Tibial nerve (tissue), 4 donors: ENCODE data around the gene ACTR3C. TPM values are rescaled to one million over a fixed set of nuclear protein-coding genes. Genes with fewer than 3 reads are reported as not detected.
"Not testable (repeated sequence)": the region's sequence is repeated elsewhere in the genome, so short reads cannot be mapped to it uniquely, and the experiment has no call there.

Experiments used
- DNase-seq, 2 donors: peaks; one replicate each; pipeline ENCODE4 v3.0.0-alpha.2; 2019; ENCODE audit warnings: low spot score in 2 of 2
- H3K27ac ChIP-seq, 4 donors: fragments of 200-600 bp; sonication (generic) in 3 of 4; one replicate each; pipeline ENCODE4 v1.5.1; 2017 to 2019; ENCODE audit warnings: mild to moderate bottlenecking in 1 of 4
- H3K27me3 ChIP-seq, 2 donors: fragments of 200-600 bp; sonication (generic) in 1 of 2; one replicate each; pipeline versions ENCODE4 v1.5.1 to v1.6.0; 2017 to 2019
- H3K36me3 ChIP-seq, 3 donors: fragments of 200-600 bp; sonication (generic); one replicate each; pipeline ENCODE4 v1.5.1; 2018 to 2019
- H3K4me1 ChIP-seq, 4 donors: fragments of 200-600 bp; sonication (generic) in 3 of 4; one replicate each; pipeline ENCODE4 v1.5.1; 2017 to 2019
- H3K4me3 ChIP-seq, 4 donors: fragments of 200-600 bp; sonication (generic) in 3 of 4; one replicate each; pipeline ENCODE4 v1.5.1; 2017 to 2019; ENCODE audit warnings: mild to moderate bottlenecking in 1 of 4, moderate library complexity in 1 of 4
- H3K9me3 ChIP-seq, 4 donors: fragments of 200-600 bp; sonication (generic) in 3 of 4; one replicate each; pipeline ENCODE4 v1.5.1; 2017 to 2019
- CTCF ChIP-seq, 5 experiments: fragments of 200-600 bp in 3 of 5; fragments of 450-650 bp in 2 of 5; sonication (generic) in 3 of 5; IDR thresholded peaks; one replicate each; pipeline ENCODE4 v1.5.1; 2016 to 2019; ENCODE audit warnings: antibody characterized with exemption in 5 of 5, mild to moderate bottlenecking in 3 of 5, moderate library complexity in 2 of 5
- EP300 ChIP-seq, 2 donors: sonication (generic); formaldehyde crosslinking; IDR thresholded peaks; one replicate each; pipeline ENCODE4 v1.6.1; 2017; ENCODE audit warnings: antibody characterized with exemption in 2 of 2, mild to moderate bottlenecking in 1 of 2
- POLR2A ChIP-seq, 2 donors: fragments of 450-650 bp; IDR thresholded peaks; one replicate each; pipeline ENCODE4 v1.6.1; 2017; ENCODE audit warnings: antibody characterized with exemption in 2 of 2, mild to moderate bottlenecking in 2 of 2, moderate library complexity in 2 of 2
- WGBS, 2 donors: methylation state at CpG; one replicate each; pipeline ENCODE4 v1.1.5; 2018; 5-methylcytosine and 5-hydroxymethylcytosine counted together
- total RNA-seq, 4 donors: library from RNA; depleted of rRNA; stranded (reverse); fragments of >200 nt; gene quantifications; one replicate each; pipeline ENCODE4 v1.1.0, GENCODE V29; 2016

Gene ACTR3C
- total RNA-seq, 4 donors from 2014 or later: 0.44 to 2.3 (median 0.94) TPM

GRCh38 chr7:150314639-150315239 lies 8.6 kb downstream of the ACTR3C start:
- H3K4me1 ChIP-seq: no peaks in the 10 kb centered on the region
- no peak for TF ChIP-seq EP300 (IDR thresholded peaks at IDR 0.05)
- no peak for TF ChIP-seq POLR2A (IDR thresholded peaks at IDR 0.05)
- no peak for TF ChIP-seq CTCF (IDR thresholded peaks at IDR 0.05)
- H3K4me3 ChIP-seq: no peak overlapping the region
- DNase-seq: no peak
- 93 to 95% methylated on average over 5 of the region's 5 CpGs for WGBS, 2 donors
- H3K27me3 ChIP-seq: no peaks in the 10 kb centered on the region
- no peak overlapping the region for H3K27ac ChIP-seq
- no peaks in the 10 kb centered on the region for H3K36me3 ChIP-seq
- no peaks in the 10 kb centered on the region for H3K9me3 ChIP-seq

GRCh38 chr7:150313870-150314269 lies 9.5 kb downstream of the ACTR3C start:
- H3K27me3 ChIP-seq: no peaks in the 10 kb centered on the region
- no peaks in the 10 kb centered on the region for H3K4me1 ChIP-seq
- H3K9me3 ChIP-seq: no peaks in the 10 kb centered on the region
- no peak overlapping the region for H3K4me3 ChIP-seq
- H3K27ac ChIP-seq: no peak overlapping the region
- no peak for DNase-seq
- H3K36me3 ChIP-seq: no peaks in the 10 kb centered on the region
- 87 to 91% methylated on average over 6 of the region's 6 CpGs for WGBS, 2 donors
- no peak for TF ChIP-seq POLR2A (IDR thresholded peaks at IDR 0.05)
- no peak for TF ChIP-seq EP300 (IDR thresholded peaks at IDR 0.05)
- no peak for TF ChIP-seq CTCF (IDR thresholded peaks at IDR 0.05)

- Histone ChIP-seq H3K9me3 (no peaks in the 10 kb centered on the region), H3K27ac (no peak overlapping the region), H3K4me3 (no peak overlapping the region), H3K27me3 (no peaks in the 10 kb centered on the region), H3K4me1 (no peaks in the 10 kb centered on the region), H3K36me3 (no peaks in the 10 kb centered on the region)
- 80 to 85% methylated on average over 3 of the region's 3 CpGs for WGBS, 2 donors
- no peak for DNase-seq
- no peak for TF ChIP-seq CTCF (IDR thresholded peaks at IDR 0.05)
- no peak for TF ChIP-seq EP300 (IDR thresholded peaks at IDR 0.05)
- TF ChIP-seq POLR2A (IDR thresholded peaks at IDR 0.05): no peak
Observed at GRCh38 chr7:150313367-150313809, 10.0 kb downstream of the ACTR3C start.

DNA sequence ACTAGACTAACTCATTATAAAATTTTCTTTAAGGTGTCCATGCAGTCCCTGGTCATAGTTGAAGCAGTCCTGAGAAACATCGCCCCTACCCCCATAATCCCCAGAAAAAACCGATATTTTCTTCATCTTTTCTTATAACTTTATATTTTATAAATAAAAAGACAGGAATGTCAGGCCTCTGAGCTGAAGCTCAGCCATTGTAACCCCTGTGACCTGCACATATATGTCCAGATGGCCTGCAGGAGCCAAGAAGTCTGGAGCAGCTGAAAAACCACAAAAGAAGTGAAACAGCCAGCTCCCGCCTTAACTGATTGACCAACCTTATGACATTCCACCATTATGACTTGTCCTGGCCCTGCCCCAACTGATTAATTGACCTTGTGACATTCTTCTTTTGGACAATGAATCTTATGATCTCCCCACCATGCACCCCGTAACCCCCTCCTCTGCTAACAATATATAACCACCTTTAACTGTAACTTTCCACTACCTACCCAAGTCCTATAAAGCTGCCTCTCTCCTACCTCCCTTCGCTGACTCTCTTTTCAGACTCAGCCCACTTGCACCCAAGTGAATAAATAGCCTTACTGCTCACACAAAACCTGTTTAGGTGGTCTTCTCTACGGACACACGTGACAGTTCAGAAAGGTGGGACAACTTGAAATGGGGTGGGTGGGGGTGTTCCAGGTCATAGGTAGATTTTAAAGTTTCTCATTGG lies 10.5 kb downstream of the ACTR3C start:
- 80 to 85% methylated on average over 7 of the region's 7 CpGs for WGBS, 2 donors
- not testable (repeated sequence) for DNase-seq

DNA sequence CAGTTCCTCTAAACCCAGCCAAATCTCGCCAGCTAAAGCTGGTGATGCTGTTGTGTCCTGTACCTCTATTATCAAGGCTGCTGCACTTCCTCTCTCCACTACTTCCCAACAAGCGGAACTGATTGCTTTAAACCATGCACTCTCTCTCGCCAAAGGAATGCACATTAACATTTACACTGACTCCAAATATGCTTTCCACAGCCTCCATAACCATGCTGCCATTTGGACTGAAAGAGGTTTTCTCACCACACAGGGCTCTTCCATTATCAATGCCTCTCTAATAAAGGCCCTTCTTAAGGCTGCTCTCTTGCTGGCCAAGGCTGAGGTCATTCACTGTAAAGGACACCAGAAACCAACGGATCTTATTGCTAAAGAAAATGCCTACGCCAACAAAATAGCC lies 11.6 kb downstream of the ACTR3C start:
- 53% methylated on average over 5 of the region's 5 CpGs for WGBS, 2 donors

More for the DNA sequence above, 10.5 kb downstream of the ACTR3C start:
- not testable (repeated sequence) for H3K27ac ChIP-seq, H3K4me3 ChIP-seq, H3K27me3 ChIP-seq, H3K4me1 ChIP-seq, H3K36me3 ChIP-seq, H3K9me3 ChIP-seq

More for the DNA sequence above, 11.6 kb downstream of the ACTR3C start:
- DNase-seq: no peak
- no peak overlapping the region for H3K27ac ChIP-seq
- H3K27me3 ChIP-seq: no peaks in the 10 kb centered on the region
- TF ChIP-seq CTCF (IDR thresholded peaks at IDR 0.05) (no peak), EP300 (IDR thresholded peaks at IDR 0.05) (no peak), POLR2A (IDR thresholded peaks at IDR 0.05) (no peak)
- H3K4me3 ChIP-seq: no peak overlapping the region
- no peaks in the 10 kb centered on the region for H3K9me3 ChIP-seq
- no peaks in the 10 kb centered on the region for H3K4me1 ChIP-seq
- no peaks in the 10 kb centered on the region for H3K36me3 ChIP-seq
